ENCODE results near the gene FASN.

Gene FASN

GRCh38 chr17:82055965-82056728 lies 41.9 kb downstream of the FASN start:
- DNase-seq (ENCODE audit: low spot score), result no peak

- DNase-seq (ENCODE audit: low spot score), result no peak
Observed at GRCh38 chr17:82055023-82055964, 42.7 kb downstream of the FASN start.

- DNase-seq (ENCODE audit: low spot score), result no peak
Observed at GRCh38 chr17:82054351-82055022, 43.5 kb downstream of the FASN start.

GRCh38 chr17:82053556-82054263 lies 44.3 kb downstream of the FASN start:
- DNase-seq (ENCODE audit: low spot score), result no peak

- DNase-seq (ENCODE audit: low spot score), result no peak
Observed at GRCh38 chr17:82053130-82053529, 44.9 kb downstream of the FASN start.

GRCh38 chr17:82052638-82053059 lies 45.4 kb downstream of the FASN start:
- no peak for DNase-seq (ENCODE audit: low spot score)

GRCh38 chr17:82051776-82052637 lies 46.0 kb downstream of the FASN start, which contains the start of the genes GPS1 and RFNG:
Gene GPS1, plus strand, starts transcription at chr17:82051898. Its CDS starts 34 bp downstream, at chr17:82051932.
Gene RFNG, minus strand, starts transcription at chr17:82051811. Its CDS starts 45 bp downstream, at chr17:82051766.
- peak; percentile 62 for DNase-seq (ENCODE audit: low spot score)

- no peak for DNase-seq (ENCODE audit: low spot score)
Observed at GRCh38 chr17:82050761-82051641, 47.0 kb downstream of the FASN start.

GRCh38 chr17:82050152-82050760 lies 47.8 kb downstream of the FASN start:
- no peak for DNase-seq (ENCODE audit: low spot score)

GRCh38 chr17:82049521-82049971 lies 48.5 kb downstream of the FASN start:
- DNase-seq (ENCODE audit: low spot score), result no peak

GRCh38 chr17:82049106-82049505 lies 48.9 kb downstream of the FASN start:
- no peak for DNase-seq (ENCODE audit: low spot score)

- no peak for DNase-seq (ENCODE audit: low spot score)
Observed at GRCh38 chr17:82048571-82048971, 49.5 kb downstream of the FASN start.

- no peak for DNase-seq (ENCODE audit: low spot score)
Observed at GRCh38 chr17:82047914-82048570, 50.0 kb downstream of the FASN start.

GRCh38 chr17:82047379-82047778 lies 50.7 kb downstream of the FASN start:
- DNase-seq (ENCODE audit: low spot score), result no peak

GRCh38 chr17:82046903-82047302 lies 51.1 kb downstream of the FASN start:
- DNase-seq (ENCODE audit: low spot score), result no peak

GRCh38 chr17:82045936-82046484 lies 52.0 kb downstream of the FASN start:
- DNase-seq (ENCODE audit: low spot score), result no peak

GRCh38 chr17:82043507-82043906 lies 54.5 kb downstream of the FASN start:
- no peak for DNase-seq (ENCODE audit: low spot score)

GRCh38 chr17:82042649-82043048 lies 55.4 kb downstream of the FASN start:
- DNase-seq (ENCODE audit: low spot score), result no peak

Measured in SW480 (cell line).